UCSD-AML1 (cell line): ENCODE data around the gene MYL3.
A peak's percentile ranks its signal among the peaks of the same experiment; 100 is the strongest.

Source experiments
- DNase-seq: peaks from one replicate; lab custom pipeline; 2025; ENCODE audit not compliant: unreplicated experiment; lab: John Stamatoyannopoulos, UW

Gene MYL3

DNA sequence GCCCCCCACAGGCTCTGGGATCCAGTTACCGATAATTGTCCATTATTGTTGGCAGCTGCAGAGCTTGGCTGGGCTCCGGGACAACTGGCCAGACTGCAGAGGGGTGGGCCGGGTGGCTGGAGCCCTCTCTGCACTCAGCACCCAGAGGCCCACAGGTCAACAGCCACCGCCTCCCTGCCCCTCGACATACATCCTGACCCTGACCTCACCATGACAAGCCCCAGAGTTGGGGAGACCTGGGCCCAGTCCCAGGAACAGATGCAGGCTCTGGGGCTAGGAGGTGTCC lies 36.7 kb upstream of the MYL3 start:
- DNase-seq, result no peak

DNA sequence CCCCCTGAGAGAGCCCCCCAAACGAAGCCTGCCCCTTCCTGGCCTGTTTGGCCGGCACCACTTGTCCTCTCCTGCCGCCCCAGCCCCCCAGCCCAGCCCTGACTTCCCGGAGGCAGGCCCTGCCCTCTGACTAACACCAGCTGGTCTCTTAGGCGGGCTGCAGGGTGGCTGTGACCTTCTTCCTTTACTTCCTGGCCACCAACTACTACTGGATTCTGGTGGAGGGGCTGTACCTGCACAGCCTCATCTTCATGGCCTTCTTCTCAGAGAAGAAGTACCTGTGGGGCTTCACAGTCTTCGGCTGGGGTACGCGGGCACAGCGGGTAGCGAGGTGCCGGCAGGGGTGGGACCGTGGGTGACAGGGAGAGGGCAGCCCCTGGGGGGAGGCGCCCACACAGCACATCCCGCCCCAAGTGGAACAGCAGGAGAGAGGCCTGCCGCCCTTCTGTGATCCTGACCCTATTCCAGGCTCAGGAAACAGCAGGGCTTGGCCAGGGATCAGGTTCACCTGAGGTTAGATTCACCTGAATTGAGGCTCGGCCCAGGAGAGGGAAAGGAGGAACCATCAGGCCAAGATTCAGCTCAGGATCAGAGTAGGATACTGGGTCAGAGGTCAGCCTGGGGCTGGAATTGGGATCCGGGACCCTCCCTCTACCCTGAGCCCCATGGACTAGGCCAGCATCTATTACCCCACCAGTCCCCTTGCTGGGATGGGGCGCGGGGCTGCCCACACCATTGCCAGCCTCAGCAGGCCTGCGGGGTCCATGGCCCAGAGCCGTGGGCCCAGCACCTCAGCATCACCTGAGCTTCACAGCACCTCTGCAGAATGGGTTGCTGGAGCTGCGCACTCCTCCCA lies 36.1 kb upstream of the MYL3 start:
- no peak for DNase-seq

DNA sequence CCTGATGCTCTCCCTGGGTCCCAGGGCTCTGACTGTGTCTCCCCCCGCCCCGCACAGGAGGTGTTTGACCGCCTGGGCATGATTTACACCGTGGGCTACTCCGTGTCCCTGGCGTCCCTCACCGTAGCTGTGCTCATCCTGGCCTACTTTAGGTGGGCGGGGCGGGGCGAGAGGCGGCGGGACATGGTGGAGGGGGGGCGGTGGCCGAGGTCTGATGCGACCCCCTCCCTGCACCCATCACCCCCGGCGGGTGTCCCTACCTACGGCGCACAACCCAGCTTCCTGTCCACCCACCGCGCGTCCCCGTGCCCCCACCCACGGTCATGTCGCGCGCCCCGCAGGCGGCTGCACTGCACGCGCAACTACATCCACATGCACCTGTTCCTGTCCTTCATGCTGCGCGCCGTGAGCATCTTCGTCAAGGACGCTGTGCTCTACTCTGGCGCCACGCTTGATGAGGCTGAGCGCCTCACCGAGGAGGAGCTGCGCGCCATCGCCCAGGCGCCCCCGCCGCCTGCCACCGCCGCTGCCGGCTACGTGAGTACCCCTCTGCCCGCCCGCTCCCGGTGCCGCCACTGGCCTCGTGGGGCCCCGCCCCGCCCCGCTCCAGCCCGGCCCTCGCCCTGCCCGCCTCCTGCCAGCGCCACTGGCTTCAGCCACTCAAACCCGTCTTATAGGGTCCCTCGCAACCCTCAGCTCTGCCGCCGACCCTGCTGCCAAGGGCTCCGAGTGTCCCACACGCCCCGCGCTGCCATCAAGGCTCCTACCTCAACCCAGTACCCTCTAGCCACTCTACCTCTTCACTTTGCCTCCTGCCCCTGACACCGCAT lies 35.3 kb upstream of the MYL3 start:
- no peak for DNase-seq

DNA sequence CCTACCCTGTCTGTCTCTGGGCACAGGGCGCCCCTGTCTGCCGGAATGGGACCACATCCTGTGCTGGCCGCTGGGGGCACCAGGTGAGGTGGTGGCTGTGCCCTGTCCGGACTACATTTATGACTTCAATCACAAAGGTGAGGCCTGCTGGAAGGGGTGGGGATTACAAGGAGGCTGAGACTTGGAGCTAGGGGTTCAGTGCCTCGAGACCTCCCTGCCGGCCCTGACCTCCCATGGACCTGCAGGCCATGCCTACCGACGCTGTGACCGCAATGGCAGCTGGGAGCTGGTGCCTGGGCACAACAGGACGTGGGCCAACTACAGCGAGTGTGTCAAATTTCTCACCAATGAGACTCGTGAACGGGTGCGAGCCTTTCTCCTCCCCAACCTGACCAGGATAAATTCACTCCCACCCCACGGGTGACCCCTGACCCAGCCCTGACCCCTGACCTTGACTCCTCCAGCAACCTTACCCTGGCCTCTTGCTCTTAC lies 34.6 kb upstream of the MYL3 start:
- DNase-seq, result no peak

DNA sequence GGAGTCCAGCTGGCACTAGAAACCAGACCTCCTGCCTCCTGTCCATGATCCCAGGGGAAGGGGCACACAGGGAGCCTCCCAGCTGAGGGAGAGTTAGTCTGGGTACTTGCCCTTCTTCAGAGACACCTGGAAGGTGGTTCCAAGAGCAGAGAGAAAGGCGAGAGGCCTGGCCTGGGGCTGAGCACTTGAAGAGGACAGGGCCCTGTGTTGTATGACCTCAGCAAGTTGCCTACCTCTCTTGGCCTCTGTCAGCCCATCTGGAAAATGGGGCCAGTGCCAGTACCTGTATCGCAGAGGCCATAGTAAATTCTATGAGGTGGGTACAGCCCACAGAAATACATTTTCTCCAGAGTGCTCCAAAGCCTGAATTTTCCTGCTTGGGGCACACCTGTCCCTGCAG lies 33.8 kb upstream of the MYL3 start:
- no peak for DNase-seq

DNA sequence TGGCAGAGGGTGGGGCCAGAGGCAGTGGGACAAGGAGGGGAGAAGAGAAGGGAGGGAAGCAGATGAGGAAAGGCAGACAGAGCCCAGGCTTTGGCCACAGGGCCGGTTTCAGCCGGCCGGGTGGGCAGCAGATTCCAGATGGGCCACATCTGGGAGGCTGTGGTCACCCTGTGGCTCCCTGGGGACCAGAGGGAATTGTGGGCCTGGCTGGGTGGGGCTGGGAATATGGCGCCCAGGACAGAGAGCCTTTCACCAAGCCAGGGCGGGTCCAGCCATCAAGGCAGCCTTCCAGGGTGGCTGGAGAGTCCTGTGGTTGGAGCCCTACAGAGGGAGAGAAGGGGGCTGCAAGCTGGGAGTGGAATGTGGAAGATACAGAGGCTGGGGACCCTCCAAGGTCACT lies 33.1 kb upstream of the MYL3 start:
- DNase-seq, result no peak

DNA sequence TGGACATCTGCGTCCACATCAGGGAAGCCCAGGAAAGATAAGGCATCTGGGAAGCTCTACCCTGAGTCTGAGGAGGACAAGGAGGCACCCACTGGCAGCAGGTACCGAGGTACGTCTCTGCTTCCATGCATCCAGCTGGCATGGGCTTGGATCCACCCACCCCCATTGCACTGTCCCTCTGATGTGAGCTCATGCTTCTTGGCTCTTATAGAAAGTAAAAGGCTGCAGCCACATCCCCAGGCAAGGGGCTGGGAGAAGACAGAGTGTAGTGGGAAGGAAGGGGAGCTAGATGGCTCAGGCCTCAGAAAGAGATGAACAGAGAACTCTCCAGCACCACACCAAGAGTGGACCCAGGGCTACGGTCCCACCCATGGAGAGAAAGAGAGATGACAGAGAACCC lies 32.5 kb upstream of the MYL3 start:
- no peak for DNase-seq

DNA sequence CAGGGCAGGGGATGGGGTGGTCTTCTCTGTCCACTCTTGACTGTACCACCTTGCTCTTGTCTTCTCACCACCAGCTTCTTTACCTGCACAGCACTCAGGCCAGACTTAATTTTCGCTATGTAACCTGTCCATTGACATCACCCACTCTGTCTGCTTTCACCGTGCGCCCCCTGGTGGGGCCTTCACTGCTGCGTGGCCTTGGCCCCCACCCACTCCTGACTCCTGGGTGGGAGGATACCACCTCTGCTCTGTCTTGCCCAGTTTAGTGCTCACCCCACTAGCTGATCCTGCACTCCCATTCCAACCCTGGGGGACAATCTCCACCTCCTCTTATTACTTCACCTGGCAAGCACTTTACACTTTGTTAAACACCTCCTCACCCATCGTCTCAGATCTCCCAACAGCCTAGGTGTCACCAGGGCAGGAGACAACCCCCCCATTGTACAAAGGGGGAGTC lies 32.0 kb upstream of the MYL3 start:
- DNase-seq, result peak; percentile 75

DNA sequence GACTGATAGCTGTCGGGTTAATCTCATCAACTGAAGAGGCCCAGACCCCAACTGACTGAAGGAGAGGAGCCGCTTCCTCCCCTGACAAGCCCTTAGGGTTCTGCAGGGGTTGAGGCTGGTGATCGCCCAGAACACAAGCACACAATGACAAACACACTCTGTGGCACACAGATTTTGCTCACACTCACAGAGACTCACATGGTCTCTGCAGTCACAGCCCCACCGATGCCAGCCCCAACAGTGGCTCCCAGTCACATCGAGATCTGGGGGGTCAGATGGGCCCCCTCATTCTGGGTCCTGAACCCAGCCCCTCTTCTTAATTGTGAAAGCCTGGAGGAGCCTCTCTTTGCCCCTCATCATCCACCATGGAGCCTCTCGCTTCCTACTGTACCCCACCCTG lies 31.0 kb upstream of the MYL3 start:
- DNase-seq, result no peak

DNA sequence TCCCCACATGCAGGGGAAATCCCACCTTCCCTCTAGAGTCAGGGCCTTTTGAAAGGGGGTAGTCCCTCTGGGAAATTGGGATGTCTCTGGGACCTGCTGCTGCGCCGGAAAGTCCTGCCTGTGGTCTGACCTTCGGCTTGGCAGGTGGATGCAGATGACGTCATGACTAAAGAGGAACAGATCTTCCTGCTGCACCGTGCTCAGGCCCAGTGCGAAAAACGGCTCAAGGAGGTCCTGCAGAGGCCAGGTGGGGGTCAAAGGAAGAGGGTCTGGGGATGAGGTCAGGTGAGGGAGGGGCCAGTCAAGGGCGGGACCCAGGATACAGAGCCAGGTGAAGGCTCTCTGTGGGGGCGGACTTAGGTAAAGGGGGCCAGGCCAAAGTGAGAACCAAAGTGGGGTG lies 30.5 kb upstream of the MYL3 start:
- DNase-seq, result no peak

DNA sequence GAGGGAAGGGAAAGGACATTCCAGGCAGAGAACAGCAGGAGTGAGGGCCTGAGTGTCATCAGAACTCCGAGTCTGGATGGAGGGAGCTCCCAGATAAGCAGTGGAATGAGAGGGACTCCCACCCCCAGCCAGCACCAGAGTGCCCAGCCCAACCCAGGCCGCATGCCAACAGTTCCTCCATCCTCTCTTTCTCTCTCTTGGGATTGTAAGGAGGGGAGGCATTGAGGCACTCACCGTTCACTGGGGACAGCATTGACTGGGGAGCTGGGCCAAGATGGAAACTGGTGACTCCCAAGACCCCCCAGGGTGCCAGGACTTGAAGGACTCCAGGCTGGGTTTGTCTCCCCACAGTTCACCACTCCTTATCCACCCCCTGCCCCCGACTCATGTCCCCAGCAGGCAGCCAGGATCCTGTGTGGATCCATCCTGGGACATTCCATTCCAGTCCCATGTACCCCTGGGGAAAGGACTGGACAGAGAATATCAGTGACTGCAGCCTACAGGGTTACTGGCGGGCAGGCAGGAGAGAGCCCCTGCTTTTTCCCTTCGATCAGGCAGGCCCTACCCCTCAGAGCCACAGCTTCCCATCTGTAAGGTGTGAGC lies 30.0 kb upstream of the MYL3 start:
- no peak for DNase-seq

DNA sequence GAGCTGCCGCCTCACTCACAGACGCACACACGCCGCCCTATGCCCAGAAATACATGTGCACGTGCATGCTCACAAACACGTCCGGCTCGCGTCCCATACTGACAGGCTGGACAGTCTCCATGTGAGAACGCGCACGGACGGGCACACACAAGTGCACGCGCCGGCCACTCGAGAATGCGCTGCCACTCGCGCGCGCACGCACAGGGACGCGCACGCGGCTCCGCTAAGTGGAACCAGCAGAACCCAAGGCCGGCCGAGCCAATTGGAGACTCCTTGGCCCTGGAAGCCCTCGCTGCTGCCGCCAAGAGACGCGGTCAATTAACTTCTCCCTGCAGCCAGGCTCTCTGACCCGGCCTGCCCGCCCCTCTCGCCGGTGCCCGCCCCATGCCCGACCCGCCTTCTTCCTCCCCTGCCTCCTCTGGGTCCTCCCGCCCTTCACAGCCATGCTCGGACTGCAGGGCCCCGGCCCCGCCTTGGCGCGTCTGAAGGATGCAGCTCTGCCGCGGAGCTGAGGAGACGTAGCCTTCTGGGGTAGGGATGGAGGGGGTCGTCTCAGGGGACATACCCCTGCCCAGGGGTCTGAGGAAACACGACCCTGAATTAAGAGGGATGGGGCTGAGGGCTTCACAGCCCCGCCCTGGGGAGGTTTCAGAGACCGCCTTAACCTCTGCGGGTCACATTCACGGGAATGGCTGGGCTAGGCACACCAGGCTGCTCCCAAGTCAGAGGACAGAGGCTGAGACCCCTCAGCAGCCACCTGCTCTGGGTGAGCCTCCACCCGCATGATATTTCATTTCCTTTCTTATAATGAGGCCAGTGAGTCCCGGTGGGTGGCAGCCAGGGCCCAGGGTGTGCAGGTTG lies 29.3 kb upstream of the MYL3 start:
- DNase-seq, result peak; percentile 87

DNA sequence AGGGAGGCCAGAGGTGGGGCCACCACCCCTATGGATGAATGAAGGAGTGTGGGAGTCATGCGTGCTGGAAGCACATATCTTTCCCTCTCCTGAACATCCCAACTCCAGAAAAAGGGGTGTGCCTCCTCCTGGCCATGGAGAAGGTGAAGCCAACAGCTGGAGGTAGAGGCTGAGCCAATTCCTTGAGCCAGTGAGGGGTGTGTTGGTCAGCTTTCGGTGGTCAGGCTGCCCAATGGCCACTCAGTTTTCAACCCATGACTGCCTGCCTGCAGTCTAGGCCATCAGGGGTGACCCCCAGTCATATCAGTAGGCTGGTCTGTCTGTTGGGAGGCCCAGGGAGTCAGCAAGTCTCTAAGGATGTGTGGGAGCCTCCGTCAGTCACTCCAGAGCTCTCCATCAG lies 27.9 kb upstream of the MYL3 start:
- no peak for DNase-seq

DNA sequence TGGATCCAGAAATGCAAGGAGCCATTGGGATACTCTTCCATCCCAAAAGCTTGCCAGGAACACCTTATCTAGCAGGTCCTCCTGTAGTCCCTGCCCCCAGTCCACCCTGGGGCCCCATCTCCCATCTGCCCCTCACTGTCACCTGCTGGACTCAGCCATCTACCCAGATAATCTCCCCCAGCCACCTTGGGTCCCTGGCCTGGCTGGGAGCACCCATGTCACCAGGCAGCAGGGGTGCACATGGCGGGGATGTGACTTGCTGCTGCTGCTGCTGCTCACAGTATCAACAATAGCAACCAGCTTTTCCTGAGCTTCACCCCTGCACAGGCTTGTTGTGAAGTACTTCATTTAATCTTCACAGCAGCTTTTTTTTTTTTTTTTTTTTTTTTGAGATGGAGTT lies 26.9 kb upstream of the MYL3 start:
- no peak for DNase-seq

DNA sequence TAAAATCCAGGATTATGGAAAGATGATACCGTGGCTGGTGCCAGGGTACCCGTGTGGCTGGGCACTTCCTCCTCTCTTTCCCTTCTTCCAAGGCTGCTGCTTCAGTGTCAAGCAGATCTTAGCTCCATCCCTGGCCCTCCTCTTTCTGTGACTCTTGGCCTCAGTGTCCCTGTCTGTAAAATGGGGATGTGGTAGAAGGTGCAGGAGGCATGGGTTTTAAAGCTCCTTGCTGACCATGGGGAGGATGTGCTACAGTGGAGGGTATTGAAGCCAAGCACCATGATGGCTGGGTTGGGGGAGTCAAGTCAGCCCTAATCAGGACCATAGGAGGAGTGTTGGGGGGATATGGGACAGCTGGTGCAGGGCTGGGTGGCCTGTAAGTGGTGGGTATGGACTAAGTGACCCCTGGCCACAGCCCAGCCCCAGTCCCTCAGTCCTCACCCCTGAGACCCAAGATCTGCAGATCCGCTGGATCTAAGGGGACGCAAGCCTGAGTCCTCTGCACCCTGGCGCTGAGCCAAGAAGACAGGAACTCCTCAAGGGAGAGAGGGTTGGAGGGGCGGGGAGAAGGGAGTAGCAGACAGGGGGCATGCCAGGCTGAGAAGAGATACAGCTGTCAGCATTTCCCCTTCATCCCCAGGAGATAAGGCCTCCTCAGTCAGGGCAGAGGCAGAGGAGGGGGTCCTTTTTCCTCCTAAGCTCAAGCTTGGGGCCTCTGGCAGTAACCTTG lies 26.3 kb upstream of the MYL3 start:
- DNase-seq, result no peak

DNA sequence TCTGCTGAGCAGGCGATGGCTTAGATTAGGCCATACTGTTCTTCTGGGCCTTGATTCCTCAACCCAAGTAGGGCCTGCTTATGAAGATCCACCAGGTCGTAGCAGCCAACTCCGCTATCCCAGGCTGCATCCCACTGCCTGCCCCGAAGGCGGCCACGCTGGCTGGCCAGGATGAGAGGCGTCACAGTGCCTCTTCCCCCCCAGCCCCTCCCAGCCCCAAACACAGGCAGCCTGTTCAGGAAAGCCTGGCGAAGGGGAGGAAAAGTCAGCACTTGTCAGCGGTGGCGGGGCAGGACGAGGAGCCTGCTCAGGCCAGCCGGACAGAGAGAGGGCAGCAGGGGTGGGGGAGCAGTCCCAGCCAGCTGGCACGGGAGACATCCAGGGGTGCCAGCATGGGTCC lies 25.5 kb upstream of the MYL3 start:
- no peak for DNase-seq

DNA sequence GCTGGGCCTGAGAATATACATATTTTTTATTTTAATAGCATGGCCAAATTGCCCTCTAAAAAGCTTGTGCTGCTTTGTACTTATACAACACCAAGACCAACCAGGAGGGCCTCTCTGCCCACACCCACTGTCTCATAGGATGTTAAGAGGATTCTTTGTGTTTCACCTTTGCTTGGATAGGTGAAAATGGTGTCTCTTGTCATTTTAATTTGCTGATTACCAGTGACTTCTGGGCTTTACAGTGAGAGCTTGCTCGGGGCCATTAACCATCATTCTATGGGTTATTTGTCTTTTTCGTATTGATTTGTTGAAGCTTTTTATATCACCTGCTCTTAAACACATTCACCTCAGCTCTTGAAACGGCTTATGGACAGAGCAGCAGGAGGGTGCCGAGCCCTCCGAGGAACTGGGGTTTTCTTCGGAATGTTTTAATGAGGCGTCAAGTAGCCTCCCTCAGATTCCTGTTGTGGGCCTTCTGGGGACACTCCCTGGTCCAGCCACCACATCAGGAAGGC lies 24.8 kb upstream of the MYL3 start:
- DNase-seq, result no peak

DNA sequence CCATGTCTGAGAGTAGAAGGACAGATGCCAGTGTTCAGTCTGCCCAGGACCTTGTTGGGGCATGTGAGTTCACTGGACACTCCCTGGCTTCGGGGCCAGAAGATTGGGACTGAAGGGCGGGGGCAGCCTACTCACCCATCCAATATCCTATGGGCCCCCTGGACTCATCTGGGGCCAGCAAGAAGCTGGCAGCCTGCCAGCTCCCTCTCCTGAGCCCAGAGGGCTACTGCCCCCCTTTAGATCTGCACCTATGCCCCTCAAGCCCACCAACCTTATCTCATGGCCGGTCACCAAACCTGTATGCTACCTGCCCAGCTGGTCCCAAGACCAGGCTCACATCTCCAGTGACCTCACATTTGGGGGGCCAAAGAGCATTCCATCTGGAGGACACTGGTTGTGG lies 22.4 kb upstream of the MYL3 start:
- no peak for DNase-seq

DNA sequence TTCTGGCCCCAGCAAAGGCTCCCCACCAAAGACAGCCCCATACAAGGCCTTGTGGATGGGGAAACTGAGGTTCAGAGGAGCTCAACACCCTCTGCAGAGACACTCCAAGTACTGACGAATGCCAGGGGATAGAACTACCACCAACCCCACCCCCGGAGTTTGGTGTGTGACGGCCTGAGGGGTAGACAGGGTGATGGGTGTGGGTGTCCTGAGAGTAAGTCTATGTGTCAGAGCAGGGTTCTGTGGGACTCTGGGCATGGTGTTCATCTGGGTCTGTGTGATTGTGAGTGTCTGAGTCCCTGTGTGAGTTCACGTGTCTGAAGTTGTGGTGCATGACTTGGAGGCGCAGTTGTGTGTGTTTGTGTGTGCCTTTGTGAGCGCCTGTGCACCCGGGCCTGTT lies 21.7 kb upstream of the MYL3 start:
- no peak for DNase-seq

DNA sequence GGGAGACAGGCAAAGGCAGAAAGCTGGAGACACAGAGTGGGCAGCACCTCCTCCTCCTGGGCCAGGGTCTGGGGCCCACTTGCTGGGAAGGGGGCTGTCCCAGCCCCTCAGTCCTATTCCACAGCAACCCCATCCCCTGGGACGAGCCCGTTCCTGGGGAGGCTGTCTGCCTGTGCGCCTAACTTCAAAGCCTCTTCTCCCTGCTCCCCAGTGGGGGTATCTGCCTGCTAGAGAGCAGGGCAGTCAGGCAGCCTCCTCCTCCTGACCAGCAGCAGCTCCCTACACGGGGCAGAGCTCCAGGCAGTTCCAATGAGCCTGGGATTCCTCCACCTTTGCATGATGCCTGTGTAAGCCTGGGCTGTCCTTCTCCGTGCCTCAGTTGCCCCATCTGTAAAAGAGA lies 21.2 kb upstream of the MYL3 start:
- no peak for DNase-seq
